SIG-M5 (cell line): ENCODE data around the gene ZNF888.
"Not testable (repeated sequence)": the region's sequence is repeated elsewhere in the genome, so short reads cannot be mapped to it uniquely, and the experiment has no call there.

Experiments used
- DNase-seq: peaks from one replicate; lab custom pipeline; 2025; lab: John Stamatoyannopoulos, UW

ZNF888 gene

DNA sequence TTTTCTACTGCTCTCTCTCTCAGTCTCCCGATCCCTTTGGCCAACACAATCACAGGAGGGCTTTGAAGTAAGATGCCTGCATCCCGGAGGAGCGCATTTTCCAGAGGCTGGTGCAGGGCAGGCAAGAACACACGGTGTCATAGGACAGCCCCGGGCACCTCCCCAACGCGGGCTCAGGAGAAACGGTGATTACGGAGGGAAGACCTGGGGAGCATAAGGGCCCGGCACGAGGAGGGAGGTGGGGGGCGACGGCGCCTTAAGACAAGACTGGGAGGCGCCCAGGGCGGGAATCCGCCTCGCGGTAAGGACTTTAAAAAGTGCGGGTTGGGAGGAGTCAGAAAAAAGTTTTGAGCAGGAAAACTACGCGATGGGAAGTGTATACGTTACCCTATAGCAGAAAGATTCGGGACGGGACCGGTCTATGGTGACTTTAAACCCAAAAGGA, 18.7 kb upstream of the ZNF888 start:
- DNase-seq: no peak

DNA sequence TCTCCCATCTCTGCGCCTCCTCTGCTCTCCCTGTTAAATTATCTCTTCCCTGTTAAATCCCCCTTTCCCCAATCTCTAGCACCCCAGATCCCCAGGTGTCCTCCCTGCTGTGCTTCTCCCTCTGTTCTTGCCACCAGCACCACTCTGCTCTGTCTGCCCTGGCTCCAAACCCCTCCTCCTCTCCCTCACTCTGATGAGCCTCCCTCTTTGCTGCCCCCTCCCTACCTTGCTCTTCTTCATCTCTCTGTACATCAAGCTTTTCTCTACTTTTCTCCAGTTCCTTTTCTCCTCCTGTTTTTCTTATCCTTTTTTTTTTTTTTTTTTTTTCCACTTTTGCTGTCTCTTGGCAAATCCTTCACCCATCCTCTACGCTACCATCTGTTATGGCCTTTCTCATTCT, 18.3 kb upstream of the ZNF888 start:
- DNase-seq: not testable (repeated sequence)

GRCh38 chr19:52940905-52941304, 17.7 kb upstream of the ZNF888 start:
- not testable (repeated sequence) for DNase-seq

DNA sequence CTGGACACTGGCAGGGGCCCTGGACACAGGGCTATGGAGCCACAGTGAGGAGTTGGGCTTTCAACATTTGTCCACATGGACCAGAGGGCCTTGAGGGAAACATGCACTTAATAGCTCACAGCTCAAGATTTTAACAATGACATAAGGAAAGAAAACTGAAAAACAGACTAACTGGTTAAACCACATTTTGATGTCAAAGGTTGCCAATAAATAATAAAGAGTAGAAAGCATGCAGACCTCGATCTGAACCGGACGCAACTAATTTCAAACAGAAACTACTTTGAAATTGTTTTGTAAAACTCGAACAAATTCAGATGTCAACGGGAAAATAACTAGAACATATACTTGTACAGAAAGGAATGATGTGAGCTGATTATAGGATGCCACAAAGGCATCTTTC, 15.5 kb upstream of the ZNF888 start:
- no peak for DNase-seq

DNA sequence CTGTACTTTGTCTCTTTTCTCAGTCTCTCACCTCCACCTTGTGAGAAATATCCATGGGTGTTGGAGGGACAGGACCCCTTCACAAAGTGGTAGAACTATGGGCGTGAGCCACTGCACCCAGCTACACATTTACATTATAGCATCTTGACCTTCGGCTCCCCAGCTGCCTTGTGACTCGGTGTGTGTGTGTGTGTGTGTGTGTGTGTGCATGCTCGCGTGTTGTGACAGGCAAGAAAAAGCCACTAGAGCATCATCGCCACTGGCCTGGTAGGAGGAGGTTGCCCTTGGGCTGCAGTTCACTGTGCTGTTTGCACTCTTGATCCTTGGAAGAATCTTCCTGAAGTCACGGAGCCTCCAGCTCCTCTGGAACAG, 13.7 kb upstream of the ZNF888 start:
- DNase-seq: no peak

- no peak for DNase-seq
Measured at GRCh38 chr19:52936151-52936953, 13.1 kb upstream of the ZNF888 start.

GRCh38 chr19:52935434-52935833, 12.2 kb upstream of the ZNF888 start:
- DNase-seq: no peak

GRCh38 chr19:52924641-52925040, 1.4 kb upstream of the ZNF888 start:
- not testable (repeated sequence) for DNase-seq

GRCh38 chr19:52923778-52924593, 758 bp upstream of the ZNF888 start:
- no peak for DNase-seq

GRCh38 chr19:52917531-52917930, 5.7 kb downstream of the ZNF888 start:
- no peak for DNase-seq

- DNase-seq: no peak
Measured at GRCh38 chr19:52910648-52911047, 12.6 kb downstream of the ZNF888 start.

DNA sequence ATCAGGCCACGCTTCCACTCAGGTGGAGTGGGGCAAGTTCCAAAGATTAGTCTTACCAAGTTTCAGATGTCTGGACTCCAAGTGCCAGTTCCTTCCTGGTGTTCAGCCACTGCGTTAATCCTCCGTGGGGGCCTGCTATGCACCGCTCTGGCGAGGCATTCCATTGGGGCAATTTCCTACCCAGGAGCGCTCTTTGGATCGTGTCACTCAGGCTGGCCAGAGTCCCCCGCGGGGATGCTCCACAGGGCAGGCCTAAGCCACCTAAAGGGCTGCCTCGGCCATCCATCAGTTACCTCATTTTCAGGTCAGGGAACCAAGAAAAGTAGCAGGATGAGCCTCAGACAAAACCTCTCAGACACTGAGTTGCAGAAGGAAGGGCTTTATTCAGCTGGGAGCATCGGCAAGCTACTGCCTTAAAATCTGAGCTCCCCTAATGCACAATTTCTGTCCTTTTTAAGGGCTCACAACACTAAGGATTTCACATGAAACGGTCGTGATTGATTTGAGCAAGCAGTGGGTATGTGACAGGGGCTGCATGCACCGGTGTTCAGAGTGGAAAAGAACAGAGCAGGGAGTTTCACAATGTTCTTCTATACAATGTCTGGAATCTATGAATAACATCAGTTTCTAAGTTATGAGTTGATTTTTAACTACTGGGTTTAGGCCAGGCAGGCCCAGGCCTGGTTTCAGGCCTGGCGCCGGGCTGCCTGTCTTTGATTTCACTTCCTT, 19.0 kb downstream of the ZNF888 start:
- DNase-seq: not testable (repeated sequence)

DNA sequence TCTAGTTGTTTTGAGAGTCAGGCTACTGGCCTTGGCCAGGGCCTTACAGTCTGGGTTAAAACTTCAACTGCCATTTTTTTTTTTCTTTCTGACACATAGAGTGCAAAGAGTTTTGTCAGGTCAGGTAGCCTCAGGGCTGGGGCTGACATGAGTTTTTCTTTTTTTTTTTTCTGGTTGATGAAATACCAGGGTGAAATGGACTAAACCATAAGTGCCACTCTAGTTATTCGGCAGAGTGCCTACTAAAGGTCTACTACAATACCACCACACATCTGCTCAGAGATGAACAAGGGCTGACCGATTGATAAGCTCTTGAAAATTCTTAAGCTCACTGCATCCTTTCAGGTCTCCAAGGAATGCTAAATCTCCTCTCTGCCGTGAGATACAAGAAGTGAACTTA, 21.4 kb downstream of the ZNF888 start:
- no peak for DNase-seq

DNA sequence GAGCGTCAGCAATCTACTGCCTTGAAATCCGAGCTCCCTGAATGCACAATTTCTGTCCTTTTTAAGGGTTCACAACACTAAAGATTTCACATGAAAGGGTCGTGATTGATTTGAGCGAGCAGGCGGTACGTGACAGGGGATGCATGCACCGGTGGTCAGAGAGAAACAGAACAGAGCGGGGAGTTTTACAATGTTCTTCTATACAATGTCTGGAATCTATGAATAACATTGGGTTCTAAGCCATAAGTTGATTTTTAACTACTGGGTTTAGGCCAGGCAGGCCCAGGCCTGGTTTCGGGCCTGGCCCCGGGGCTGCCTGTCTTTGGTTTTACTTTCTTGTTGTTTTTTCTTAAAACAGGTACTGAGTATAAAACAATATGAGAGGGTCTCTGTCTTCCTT, 24.6 kb downstream of the ZNF888 start:
- DNase-seq: not testable (repeated sequence)

GRCh38 chr19:52898101-52898500, 25.1 kb downstream of the ZNF888 start:
- no peak for DNase-seq

DNA sequence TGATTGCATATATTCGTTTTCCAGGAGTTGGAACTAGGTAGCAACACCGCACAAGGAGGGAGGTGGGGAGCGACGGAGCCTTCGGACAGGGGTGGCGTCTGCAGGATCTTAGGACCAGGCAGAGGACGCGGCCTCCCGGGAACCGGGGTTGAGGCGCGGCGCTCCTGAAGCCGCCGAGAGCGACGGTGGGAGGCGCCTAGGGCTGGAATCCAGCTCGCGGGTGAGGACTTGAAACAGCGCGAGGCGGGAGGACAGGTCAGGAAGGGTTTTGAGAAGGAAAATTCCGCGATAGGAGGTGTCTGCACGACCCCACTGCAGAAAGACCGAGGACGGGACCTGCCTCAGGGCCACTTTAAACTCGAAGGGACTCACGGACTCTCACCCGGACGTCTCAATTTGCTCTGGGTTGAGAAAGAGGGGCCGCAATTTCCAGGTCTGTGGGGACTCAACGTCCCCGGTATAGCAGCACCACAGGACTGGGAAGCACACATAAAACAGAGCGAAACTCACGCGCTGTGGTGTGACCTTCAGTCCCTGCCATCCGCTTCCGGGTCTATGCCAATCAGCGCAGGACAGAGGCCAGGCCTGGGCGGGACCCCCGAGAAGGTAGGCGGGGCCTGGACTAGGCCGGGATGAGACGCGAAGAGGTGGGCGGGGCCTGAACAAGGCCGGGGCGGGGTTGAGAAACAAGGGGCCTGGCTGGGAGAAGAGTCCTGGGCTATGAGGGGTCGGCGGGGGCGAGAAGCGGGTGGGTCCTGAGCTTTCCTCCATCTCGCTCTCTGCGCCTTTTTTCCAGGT, 25.9 kb downstream of the ZNF888 start, which contains the start of gene ZNF320:
TSS of gene ZNF320 (minus strand) at position 498 of the 798 bp plus-strand sequence. CDS start 7,380 bp downstream, outside the sequence.
- no peak for DNase-seq

DNA sequence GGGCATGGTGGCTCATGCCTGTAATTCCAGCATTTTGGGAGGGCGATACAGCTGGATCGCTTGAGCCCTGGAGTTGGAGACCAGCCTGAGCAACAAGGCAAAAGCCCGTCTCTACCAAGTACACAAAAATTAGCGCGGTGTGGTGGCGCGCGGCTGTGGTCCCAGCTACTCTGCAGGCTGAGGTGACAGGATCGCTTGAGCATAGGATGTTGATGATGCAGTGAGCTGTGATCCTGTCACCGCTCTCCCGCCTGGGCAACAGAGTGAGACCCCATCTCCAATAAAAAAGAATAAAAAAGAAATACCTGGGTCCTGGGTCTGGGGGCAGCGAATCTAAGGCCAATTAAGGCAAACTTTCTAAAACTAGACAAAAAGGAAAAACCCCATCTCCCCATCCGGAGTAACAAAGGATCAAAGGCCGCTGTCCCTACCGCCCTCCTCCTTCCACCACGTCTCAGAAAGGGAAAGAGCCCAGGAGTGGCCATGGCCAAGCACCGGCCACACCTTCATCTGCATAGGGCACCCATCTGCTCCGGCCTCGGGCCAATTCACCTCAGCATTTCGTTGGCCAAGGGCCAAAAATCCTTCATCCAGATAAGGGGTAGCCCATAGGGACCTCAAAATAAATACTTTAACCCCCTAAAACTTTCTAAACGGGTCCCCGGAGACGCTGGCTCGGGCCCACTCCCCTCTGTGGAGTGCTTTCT, 26.6 kb downstream of the ZNF888 start:
- no peak for DNase-seq

GRCh38 chr19:52891336-52891735, 31.9 kb downstream of the ZNF888 start:
- DNase-seq: no peak

- DNase-seq: no peak
Measured at GRCh38 chr19:52889931-52890330, 33.3 kb downstream of the ZNF888 start.

DNA sequence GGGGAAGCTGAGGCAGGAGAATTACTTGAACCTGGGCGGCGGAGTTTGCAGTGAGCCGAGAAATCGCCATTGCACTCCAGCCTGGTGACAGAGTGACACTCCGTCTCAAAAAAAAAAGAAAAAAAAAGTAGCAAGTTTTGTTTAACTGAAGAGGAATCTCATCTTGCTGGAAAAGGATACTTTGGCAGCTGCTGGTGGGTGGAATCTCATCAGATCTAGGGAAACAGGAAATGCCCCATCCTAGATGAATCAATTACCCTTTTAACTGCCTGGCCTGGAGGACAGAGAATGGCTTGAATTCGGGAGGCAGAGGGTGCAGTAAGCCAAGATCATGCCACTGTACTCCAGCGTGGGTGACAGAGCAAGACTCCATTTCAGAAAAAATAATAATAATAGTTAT, 34.2 kb downstream of the ZNF888 start:
- no peak for DNase-seq

DNA sequence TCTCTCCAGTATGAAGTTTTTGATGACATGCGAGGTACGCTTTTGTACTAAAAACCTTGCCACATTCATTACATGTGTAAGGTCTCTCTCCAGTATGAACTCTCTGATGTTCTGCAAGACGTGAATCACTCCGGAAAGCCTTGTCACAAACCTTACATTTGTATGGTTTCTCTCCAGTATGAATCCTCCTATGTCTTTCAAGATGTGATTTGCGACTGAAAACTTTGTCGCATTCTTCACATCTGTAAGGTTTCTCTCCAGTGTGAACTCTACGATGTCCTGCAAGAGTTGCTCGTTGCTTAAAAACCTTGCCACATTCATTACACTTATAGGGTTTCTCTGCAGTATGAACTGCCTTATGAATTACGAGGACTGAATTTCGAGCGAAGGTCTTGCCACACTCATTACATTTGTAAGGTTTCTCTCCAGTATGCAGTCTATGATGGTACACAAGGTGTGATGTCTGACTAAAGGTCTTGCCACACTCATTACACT, 42.3 kb downstream of the ZNF888 start:
- no peak for DNase-seq
